ENCODE results near the gene TBR1. TPM values are rescaled to one million over a fixed set of nuclear protein-coding genes. Genes with fewer than 3 reads are reported as not detected.

TBR1 gene
- total and polyA plus RNA-seq, 12 donors, result 0.04 to 0.64 TPM; not detected in 10

DNA sequence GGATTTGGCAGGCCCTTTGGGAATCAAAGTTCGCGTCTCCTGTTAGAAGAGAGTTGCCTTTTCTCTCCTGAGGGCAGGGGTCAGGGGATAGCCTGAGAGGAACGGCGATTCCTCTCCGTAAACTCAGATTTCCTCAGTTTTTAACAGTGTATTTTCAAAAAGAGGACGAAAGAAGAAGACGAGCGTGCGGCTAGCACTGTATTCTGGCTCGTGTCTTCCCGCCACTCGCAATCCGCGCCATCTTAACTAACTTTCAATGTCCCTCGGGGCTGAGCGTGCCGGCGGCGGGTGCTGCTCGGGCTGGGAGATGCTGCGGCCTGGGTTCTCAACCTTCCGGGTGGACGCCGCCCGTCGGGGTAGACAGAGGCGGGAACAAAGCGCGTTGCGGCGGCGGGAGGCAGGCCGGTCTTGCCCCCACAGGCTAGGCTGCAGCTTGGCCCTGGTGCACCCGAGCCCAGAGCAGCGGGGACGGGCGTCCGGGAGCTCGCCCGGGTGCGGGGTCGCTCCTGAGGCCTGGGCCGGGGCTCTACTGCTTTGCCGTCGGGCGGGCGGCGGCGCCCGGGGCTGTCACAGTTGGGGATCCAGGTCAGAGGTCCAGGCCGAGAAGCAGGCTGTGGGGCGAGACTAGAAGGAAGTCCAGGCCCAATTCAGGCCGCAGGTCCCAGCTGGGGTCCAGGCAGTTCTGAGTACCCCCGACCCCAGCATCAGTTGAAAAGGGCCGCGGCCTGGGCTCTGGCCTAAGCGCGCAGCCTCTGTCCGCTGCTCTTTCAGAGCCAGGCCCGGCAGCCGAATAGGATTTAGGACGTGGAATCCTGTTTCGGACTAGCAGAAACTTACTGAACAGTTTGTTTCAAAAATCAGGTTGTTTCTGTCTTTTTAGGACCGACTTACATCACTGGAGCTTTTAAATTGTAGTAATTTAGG lies 11.8 kb downstream of the TBR1 start:
- peaks cover 3 to 11% of the 10 kb centered on the region in 2 donors for H3K4me1 ChIP-seq (replicated peaks in 1 of 2)
- H3K27me3 ChIP-seq, result peaks cover 83% of the 10 kb centered on the region
- no peak for DNase-seq
- H3K36me3 ChIP-seq (replicated peaks in 1 of 2), result no peaks in the 10 kb centered on the region
- no peak overlapping the region for H3K27ac ChIP-seq
- no peak overlapping the region for H3K4me3 ChIP-seq
- H3K9me3 ChIP-seq (replicated peaks in 1 of 3), result no peaks in the 10 kb centered on the region
- 26 to 42% (median 34%) methylated on average over 23 to 64 of the region's 64 CpGs for WGBS, 4 donors
- intact Hi-C loops (cut with DNase I), result no loop called here
- no peak for TF ChIP-seq POLR2A (IDR thresholded peaks at IDR 0.05)
- TF ChIP-seq CTCF (IDR thresholded peaks at IDR 0.05), result no peak

DNA sequence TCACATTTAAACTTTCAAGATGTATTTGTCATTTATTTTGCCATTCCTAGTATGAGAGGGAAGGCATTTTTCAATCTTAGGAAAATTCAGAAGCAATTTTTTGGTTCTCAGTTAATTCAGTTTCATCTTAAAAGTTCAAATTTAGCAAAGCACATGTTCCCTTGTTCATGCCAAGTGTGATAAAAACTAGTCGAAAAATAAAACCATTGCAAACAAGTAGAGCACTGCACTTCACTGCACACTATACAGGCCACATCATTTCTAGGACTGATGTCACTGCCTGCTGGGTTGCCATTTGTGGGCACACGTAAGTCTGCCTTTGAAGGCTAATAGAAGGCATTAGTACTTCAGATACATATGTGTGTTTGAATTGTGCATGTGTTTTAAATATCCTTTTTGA lies 14.3 kb downstream of the TBR1 start:
- no peak overlapping the region for H3K4me3 ChIP-seq
- peaks cover 68% of the 10 kb centered on the region for H3K27me3 ChIP-seq
- no peaks in the 10 kb centered on the region for H3K36me3 ChIP-seq (replicated peaks in 1 of 2)
- TF ChIP-seq POLR2A (IDR thresholded peaks at IDR 0.05) (no peak), CTCF (IDR thresholded peaks at IDR 0.05) (no peak)
- intact Hi-C loops (cut with DNase I), result no loop called here
- H3K4me1 ChIP-seq (replicated peaks in 1 of 2), result peaks cover 0 to 3% of the 10 kb centered on the region in 2 donors
- 68 to 77% (median 69%) methylated on average over 2 of the region's 2 CpGs for WGBS, 4 donors
- no peaks in the 10 kb centered on the region for H3K9me3 ChIP-seq (replicated peaks in 1 of 3)
- DNase-seq, result no peak
- H3K27ac ChIP-seq, result no peak overlapping the region

GRCh38 chr2:161432107-161432506 lies 16.0 kb downstream of the TBR1 start:
- intact Hi-C loops (cut with DNase I), result no loop called here
- no peaks in the 10 kb centered on the region for H3K4me1 ChIP-seq (replicated peaks in 1 of 2)
- 69 to 88% (median 79%) methylated on average over 3 of the region's 3 CpGs for WGBS, 4 donors
- no peak for DNase-seq
- H3K9me3 ChIP-seq (replicated peaks in 1 of 3), result no peaks in the 10 kb centered on the region
- H3K36me3 ChIP-seq (replicated peaks in 1 of 2), result no peaks in the 10 kb centered on the region
- no peak for TF ChIP-seq CTCF (IDR thresholded peaks at IDR 0.05)
- no peak for TF ChIP-seq POLR2A (IDR thresholded peaks at IDR 0.05)
- H3K27me3 ChIP-seq, result peaks cover 58% of the 10 kb centered on the region
- H3K27ac ChIP-seq, result no peak overlapping the region
- no peak overlapping the region for H3K4me3 ChIP-seq

- DNase-seq, result no peak
These were observed 18.0 kb downstream of the TBR1 start for GRCh38 chr2:161434118-161434517.

More at GRCh38 chr2:161434118-161434517, 18.0 kb downstream of the TBR1 start:
- Histone ChIP-seq H3K9me3 (replicated peaks in 1 of 3) (no peaks in the 10 kb centered on the region), H3K4me3 (no peak overlapping the region), H3K27ac (no peak overlapping the region), H3K36me3 (replicated peaks in 1 of 2) (no peaks in the 10 kb centered on the region), H3K4me1 (replicated peaks in 1 of 2) (no peaks in the 10 kb centered on the region), H3K27me3 (peaks cover 38% of the 10 kb centered on the region)
- WGBS, 4 donors, result 10 to 37% (median 25%) methylated on average over 1 of the region's 1 CpG
- TF ChIP-seq CTCF (IDR thresholded peaks at IDR 0.05) (no peak), POLR2A (IDR thresholded peaks at IDR 0.05) (no peak)
- intact Hi-C loops (cut with DNase I), result no loop called here

Data from adrenal gland (tissue), 12 donors.